GM23338 (cell line): ENCODE results near the gene MFAP4. TPM values are rescaled to one million over a fixed set of nuclear protein-coding genes. Genes with fewer than 3 reads are reported as not detected.

ENCODE experiments used
- ATAC-seq: fragments of 200-7000 bp; cut with Tn5 transposase; 3 replicates; pipeline ENCODE4 v1.9.1; 2020
- DNase-seq: peaks from one replicate; pipeline ENCODE4 v3.0.0-alpha.2; 2015; ENCODE audit warnings: low spot score
- H2AFZ ChIP-seq: fragments of 200-600 bp; sonication (generic); 2 replicates; pipeline ENCODE4 v1.8.0; 2016; ENCODE audit warnings: antibody characterized with exemption, mild to moderate bottlenecking, moderate library complexity
- H3F3A ChIP-seq: fragments of 200-600 bp; sonication (generic); replicated peaks from 2 replicates; pipeline ENCODE4 v1.8.0; 2017; ENCODE audit warnings: antibody characterized with exemption, mixed run types, low read depth
- H3K27ac ChIP-seq: fragments of 200-600 bp; sonication (generic); 2 replicates; pipeline ENCODE4 v1.6.1; 2016; ENCODE audit warnings: low read depth
- H3K27me3 ChIP-seq: fragments of 200-600 bp; sonication (generic); 2 replicates; pipeline ENCODE4 v1.8.0; 2016; ENCODE audit warnings: mild to moderate bottlenecking, mixed run types, moderate library complexity; ENCODE audit not compliant: insufficient read depth
- H3K36me3 ChIP-seq: fragments of 200-600 bp; sonication (generic); 2 replicates; pipeline ENCODE4 v1.8.0; 2016; ENCODE audit warnings: mild to moderate bottlenecking; ENCODE audit not compliant: insufficient read depth
- H3K4me1 ChIP-seq: fragments of 200-600 bp; sonication (generic); 2 replicates; pipeline ENCODE4 v1.8.0; 2016; ENCODE audit warnings: mild to moderate bottlenecking, moderate library complexity; ENCODE audit not compliant: insufficient read depth
- H3K4me2 ChIP-seq: fragments of 200-600 bp; sonication (generic); 2 replicates; pipeline ENCODE4 v1.7.1; 2017; ENCODE audit warnings: mixed run types
- H3K4me3 ChIP-seq: fragments of 200-600 bp; sonication (generic); 2 replicates; pipeline ENCODE4 v1.6.1; 2016; ENCODE audit warnings: mixed run types
- H3K79me2 ChIP-seq: fragments of 200-600 bp; sonication (generic); replicated peaks from 2 replicates; pipeline ENCODE4 v1.8.0; 2017; ENCODE audit warnings: mild to moderate bottlenecking; ENCODE audit not compliant: insufficient read depth
- H3K9me2 ChIP-seq: fragments of 200-600 bp; sonication (generic); 2 replicates; pipeline ENCODE4 v1.8.0; 2017; ENCODE audit not compliant: insufficient read depth
- H4K20me1 ChIP-seq: fragments of 200-600 bp; sonication (generic); replicated peaks from 2 replicates; pipeline ENCODE4 v1.8.0; 2017; ENCODE audit warnings: mild to moderate bottlenecking; ENCODE audit not compliant: insufficient read depth
- H3K27ac Mint-ChIP-seq: 2 replicates; pipeline ENCODE4 v1.8.0; 2020; ENCODE audit warnings: inconsistent platforms, mild to moderate bottlenecking, moderate library complexity, mixed read lengths
- H3K27me3 Mint-ChIP-seq: 3 replicates; pipeline ENCODE4 v1.8.0; 2022; ENCODE audit warnings: low read depth, mild to moderate bottlenecking, moderate library complexity, mixed read lengths, inconsistent platforms; ENCODE audit not compliant: insufficient read depth, poor library complexity
- H3K36me3 Mint-ChIP-seq: 3 replicates; pipeline ENCODE4 v1.8.0; 2021; ENCODE audit warnings: low read depth, mild to moderate bottlenecking, inconsistent platforms, moderate library complexity, mixed read lengths
- H3K4me1 Mint-ChIP-seq: 3 replicates; pipeline ENCODE4 v1.8.0; 2020; ENCODE audit warnings: mild to moderate bottlenecking, inconsistent platforms, mixed read lengths
- H3K4me3 Mint-ChIP-seq: 3 replicates; pipeline ENCODE4 v1.8.0; 2021; ENCODE audit warnings: moderate library complexity, mild to moderate bottlenecking, inconsistent platforms, mixed read lengths
- H3K9me3 Mint-ChIP-seq: 3 replicates; pipeline ENCODE4 v1.8.0; 2020; ENCODE audit warnings: moderate library complexity, mild to moderate bottlenecking, inconsistent platforms, mixed read lengths
- CREB1 ChIP-seq: fragments of 250-450 bp; sonication (Bioruptor Pico); IDR thresholded peaks from 2 replicates; pipeline ENCODE4 v1.5.0; 2020; ENCODE audit warnings: low read depth, mild to moderate bottlenecking, moderate library complexity
- EZH2 ChIP-seq: fragments of 200-600 bp; sonication (generic); IDR thresholded peaks from one replicate; pipeline ENCODE4 v1.8.0; 2017; ENCODE audit warnings: antibody characterized with exemption, mild to moderate bottlenecking, low read depth; ENCODE audit not compliant: unreplicated experiment
- EZH2phosphoT487 ChIP-seq: fragments of 200-600 bp; sonication (generic); IDR thresholded peaks from one replicate; pipeline ENCODE4 v1.8.1; 2018; ENCODE audit warnings: antibody characterized with exemption; ENCODE audit not compliant: unreplicated experiment
- JUNB ChIP-seq: IDR thresholded peaks from one replicate; pipeline ENCODE4 v1.6.1; 2016; ENCODE audit warnings: antibody characterized with exemption; ENCODE audit not compliant: unreplicated experiment
- NANOG ChIP-seq: IDR thresholded peaks from 2 replicates; pipeline ENCODE4 v1.6.1; 2016; ENCODE audit warnings: antibody characterized with exemption, borderline replicate concordance
- POLR2AphosphoS5 ChIP-seq: IDR thresholded peaks from 2 replicates; pipeline ENCODE4 v1.6.1; 2016; ENCODE audit warnings: antibody characterized with exemption, low read depth
- STAT1 ChIP-seq: IDR thresholded peaks from one replicate; pipeline ENCODE4 v1.6.1; 2016; ENCODE audit warnings: antibody characterized with exemption; ENCODE audit not compliant: unreplicated experiment
- ZNF114 ChIP-seq: fragments of 250-450 bp; sonication (Bioruptor Pico); IDR thresholded peaks from 2 replicates; pipeline ENCODE4 v1.5.0; 2020; ENCODE audit warnings: mild to moderate bottlenecking, moderate library complexity
- ZNF331 ChIP-seq: fragments of 250-450 bp; sonication (Bioruptor Pico); IDR thresholded peaks from 2 replicates; pipeline ENCODE4 v1.5.0; 2020; ENCODE audit warnings: low read depth, mild to moderate bottlenecking, moderate library complexity
- ZNF462 ChIP-seq: fragments of 250-450 bp; sonication (Bioruptor Pico); IDR thresholded peaks from 2 replicates; pipeline ENCODE4 v1.5.0; 2020; ENCODE audit warnings: mild to moderate bottlenecking, moderate library complexity
- polyA plus RNA-seq: library from polyadenylated mRNA; unstranded; fragments of >200 nt; fragmentation: Nextera tagmentation; extraction: Ambion mirVana; gene quantifications from 2 replicates; pipeline ENCODE4 v1.2.1, GENCODE V29; 2016
- total RNA-seq: library from RNA; depleted of rRNA; stranded (reverse); fragments of >200 nt; shearing (Covaris generic); gene quantifications from 2 replicates; pipeline ENCODE4 v1.2.3, GENCODE V29; 2014
- TF ChIP-seq, protein P1 (sequence below): IDR thresholded peaks from one replicate; pipeline ENCODE4 v1.6.1; 2018; ENCODE audit warnings: antibody characterized with exemption; ENCODE audit not compliant: unreplicated experiment
- TF ChIP-seq, protein P2 (sequence below): IDR thresholded peaks from 2 replicates; pipeline ENCODE4 v1.6.1; 2016; ENCODE audit warnings: antibody characterized with exemption

Gene MFAP4
- total and polyA plus RNA-seq, 2 experiments from 2014 or later = 7.7 to 9.7 TPM

GRCh38 chr17:19372866-19373504 lies 14.0 kb downstream of the MFAP4 start (continued):
- TF ChIP-seq, protein P1, sequence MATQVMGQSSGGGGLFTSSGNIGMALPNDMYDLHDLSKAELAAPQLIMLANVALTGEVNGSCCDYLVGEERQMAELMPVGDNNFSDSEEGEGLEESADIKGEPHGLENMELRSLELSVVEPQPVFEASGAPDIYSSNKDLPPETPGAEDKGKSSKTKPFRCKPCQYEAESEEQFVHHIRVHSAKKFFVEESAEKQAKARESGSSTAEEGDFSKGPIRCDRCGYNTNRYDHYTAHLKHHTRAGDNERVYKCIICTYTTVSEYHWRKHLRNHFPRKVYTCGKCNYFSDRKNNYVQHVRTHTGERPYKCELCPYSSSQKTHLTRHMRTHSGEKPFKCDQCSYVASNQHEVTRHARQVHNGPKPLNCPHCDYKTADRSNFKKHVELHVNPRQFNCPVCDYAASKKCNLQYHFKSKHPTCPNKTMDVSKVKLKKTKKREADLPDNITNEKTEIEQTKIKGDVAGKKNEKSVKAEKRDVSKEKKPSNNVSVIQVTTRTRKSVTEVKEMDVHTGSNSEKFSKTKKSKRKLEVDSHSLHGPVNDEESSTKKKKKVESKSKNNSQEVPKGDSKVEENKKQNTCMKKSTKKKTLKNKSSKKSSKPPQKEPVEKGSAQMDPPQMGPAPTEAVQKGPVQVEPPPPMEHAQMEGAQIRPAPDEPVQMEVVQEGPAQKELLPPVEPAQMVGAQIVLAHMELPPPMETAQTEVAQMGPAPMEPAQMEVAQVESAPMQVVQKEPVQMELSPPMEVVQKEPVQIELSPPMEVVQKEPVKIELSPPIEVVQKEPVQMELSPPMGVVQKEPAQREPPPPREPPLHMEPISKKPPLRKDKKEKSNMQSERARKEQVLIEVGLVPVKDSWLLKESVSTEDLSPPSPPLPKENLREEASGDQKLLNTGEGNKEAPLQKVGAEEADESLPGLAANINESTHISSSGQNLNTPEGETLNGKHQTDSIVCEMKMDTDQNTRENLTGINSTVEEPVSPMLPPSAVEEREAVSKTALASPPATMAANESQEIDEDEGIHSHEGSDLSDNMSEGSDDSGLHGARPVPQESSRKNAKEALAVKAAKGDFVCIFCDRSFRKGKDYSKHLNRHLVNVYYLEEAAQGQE = no peak
- TF ChIP-seq ZNF114 (no peak), EZH2 (no peak), CREB1 (no peak)

GRCh38 chr17:19372439-19372838 lies 14.6 kb downstream of the MFAP4 start:
- Histone ChIP-seq H4K20me1 (no peaks in the 10 kb centered on the region), H3K4me3 (no peak overlapping the region), H3K79me2 (0 out of 2 replicates have a peak, but pooled peaks cover 7% of the 10 kb centered on the region), H2AFZ (no peak overlapping the region), H3K27me3 (no peaks in the 10 kb centered on the region), H3K4me2 (no peak overlapping the region), H3K27ac (no peak overlapping the region), H3K9me2 (no peaks in the 10 kb centered on the region), H3F3A (no peaks in the 10 kb centered on the region; the same call in 1 of the 2 replicates), H3K4me1 (peaks cover 5% of the 10 kb centered on the region), H3K36me3 (no peaks in the 10 kb centered on the region)
- Mint-ChIP-seq H3K27me3 (peaks cover 6% of the 10 kb centered on the region), H3K36me3 (no peaks in the 10 kb centered on the region; the same call in 2 of the 3 replicates), H3K4me3 (no peak overlapping the region), H3K27ac (no peak overlapping the region), H3K4me1 (peaks cover 16% of the 10 kb centered on the region), H3K9me3 (no peaks in the 10 kb centered on the region; the same call in 2 of the 3 replicates)
- DNase-seq (no peak), ATAC-seq (no peak)
- TF ChIP-seq JUNB (no peak), POLR2AphosphoS5 (no peak), NANOG (no peak), CREB1 (no peak), ZNF462 (CRISPR knock-in tag) (no peak), EZH2 (no peak), ZNF331 (CRISPR knock-in tag) (no peak), STAT1 (no peak), ZNF114 (no peak), EZH2phosphoT487 (no peak)
- TF ChIP-seq, protein P2, sequence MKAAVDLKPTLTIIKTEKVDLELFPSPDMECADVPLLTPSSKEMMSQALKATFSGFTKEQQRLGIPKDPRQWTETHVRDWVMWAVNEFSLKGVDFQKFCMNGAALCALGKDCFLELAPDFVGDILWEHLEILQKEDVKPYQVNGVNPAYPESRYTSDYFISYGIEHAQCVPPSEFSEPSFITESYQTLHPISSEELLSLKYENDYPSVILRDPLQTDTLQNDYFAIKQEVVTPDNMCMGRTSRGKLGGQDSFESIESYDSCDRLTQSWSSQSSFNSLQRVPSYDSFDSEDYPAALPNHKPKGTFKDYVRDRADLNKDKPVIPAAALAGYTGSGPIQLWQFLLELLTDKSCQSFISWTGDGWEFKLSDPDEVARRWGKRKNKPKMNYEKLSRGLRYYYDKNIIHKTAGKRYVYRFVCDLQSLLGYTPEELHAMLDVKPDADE = no peak
